HG03135 (cell line): ENCODE results near the gene EDDM13.
"Not testable (repeated sequence)": the region's sequence is repeated elsewhere in the genome, so short reads cannot be mapped to it uniquely, and the experiment has no call there.

Experiments used
- ATAC-seq: cut with Tn5 transposase; IDR thresholded peaks from one replicate; pipeline ENCODE4 v1.9.1; 2021; ENCODE audit warnings: mild to moderate bottlenecking, moderate library complexity; ENCODE audit not compliant: unreplicated experiment

EDDM13 gene

GRCh38 chr19:56319991-56320390 is 47.4 kb downstream of the EDDM13 start:
- ATAC-seq, result no peak

GRCh38 chr19:56321254-56321988 is 48.9 kb downstream of the EDDM13 start:
- no peak for ATAC-seq

- ATAC-seq, result no peak
Measured at GRCh38 chr19:56321989-56322440, 49.5 kb downstream of the EDDM13 start.

GRCh38 chr19:56324436-56324835 is 51.9 kb downstream of the EDDM13 start:
- no peak for ATAC-seq

GRCh38 chr19:56332695-56333094 is 60.1 kb downstream of the EDDM13 start:
- no peak for ATAC-seq

GRCh38 chr19:56333506-56333905 is 61.0 kb downstream of the EDDM13 start:
- ATAC-seq, result no peak

- ATAC-seq, result not testable (repeated sequence)
Measured at GRCh38 chr19:56335371-56335770, 62.8 kb downstream of the EDDM13 start.

- ATAC-seq, result not testable (repeated sequence)
Measured at GRCh38 chr19:56337077-56337476, 64.5 kb downstream of the EDDM13 start.

- not testable (repeated sequence) for ATAC-seq
Measured at GRCh38 chr19:56339031-56339430, 66.5 kb downstream of the EDDM13 start.

GRCh38 chr19:56341948-56342347 is 69.4 kb downstream of the EDDM13 start:
- ATAC-seq, result no peak

- ATAC-seq, result no peak
Measured at GRCh38 chr19:56347163-56347778, 74.7 kb downstream of the EDDM13 start.

- ATAC-seq, result no peak
Measured at GRCh38 chr19:56348289-56348877, 75.8 kb downstream of the EDDM13 start.

GRCh38 chr19:56350416-56351045 is 78.0 kb downstream of the EDDM13 start:
- no peak for ATAC-seq

- ATAC-seq, result no peak
Measured at GRCh38 chr19:56351208-56351607, 78.7 kb downstream of the EDDM13 start.

GRCh38 chr19:56355517-56355916 is 83.0 kb downstream of the EDDM13 start:
- no peak for ATAC-seq

GRCh38 chr19:56356944-56357343 is 84.4 kb downstream of the EDDM13 start:
- no peak for ATAC-seq
